ENCODE data around the gene TRIM24.

TRIM24 gene

GRCh38 chr7:138520742-138521141 lies 60.7 kb downstream of the TRIM24 start:
- H4K20me1 ChIP-seq (ENCODE audit: insufficient read depth, low read length), result no peaks in the 10 kb centered on the region
- no peaks in the 10 kb centered on the region for H3K9me2 ChIP-seq (ENCODE audit: low read depth, low read length)
- H3K4me3 ChIP-seq (ENCODE audit: low read depth, low read length, poor library complexity, severe bottlenecking), result no peak overlapping the region
- TF ChIP-seq, protein P1, sequence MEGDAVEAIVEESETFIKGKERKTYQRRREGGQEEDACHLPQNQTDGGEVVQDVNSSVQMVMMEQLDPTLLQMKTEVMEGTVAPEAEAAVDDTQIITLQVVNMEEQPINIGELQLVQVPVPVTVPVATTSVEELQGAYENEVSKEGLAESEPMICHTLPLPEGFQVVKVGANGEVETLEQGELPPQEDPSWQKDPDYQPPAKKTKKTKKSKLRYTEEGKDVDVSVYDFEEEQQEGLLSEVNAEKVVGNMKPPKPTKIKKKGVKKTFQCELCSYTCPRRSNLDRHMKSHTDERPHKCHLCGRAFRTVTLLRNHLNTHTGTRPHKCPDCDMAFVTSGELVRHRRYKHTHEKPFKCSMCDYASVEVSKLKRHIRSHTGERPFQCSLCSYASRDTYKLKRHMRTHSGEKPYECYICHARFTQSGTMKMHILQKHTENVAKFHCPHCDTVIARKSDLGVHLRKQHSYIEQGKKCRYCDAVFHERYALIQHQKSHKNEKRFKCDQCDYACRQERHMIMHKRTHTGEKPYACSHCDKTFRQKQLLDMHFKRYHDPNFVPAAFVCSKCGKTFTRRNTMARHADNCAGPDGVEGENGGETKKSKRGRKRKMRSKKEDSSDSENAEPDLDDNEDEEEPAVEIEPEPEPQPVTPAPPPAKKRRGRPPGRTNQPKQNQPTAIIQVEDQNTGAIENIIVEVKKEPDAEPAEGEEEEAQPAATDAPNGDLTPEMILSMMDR (IDR thresholded peaks at IDR 0.05; ENCODE audit: low read length), result no peak
- TF ChIP-seq EZH2 (IDR thresholded peaks at IDR 0.05; ENCODE audit: borderline replicate concordance, low read length), result no peak
- H3K9me3 ChIP-seq (ENCODE audit: low read length), result peaks cover 4% of the 10 kb centered on the region; the same call in 1 of the 2 replicates
- H3K36me3 ChIP-seq (ENCODE audit: insufficient read depth, low read length), result peaks cover 66% of the 10 kb centered on the region
- no peaks in the 10 kb centered on the region for H3F3A ChIP-seq (ENCODE audit: insufficient read depth, low read length)
- H3K4me2 ChIP-seq (ENCODE audit: low read length), result no peak overlapping the region
- H2AFZ ChIP-seq (ENCODE audit: low read length), result no peak overlapping the region
- H3K9ac ChIP-seq (ENCODE audit: low read length), result no peak overlapping the region
- H3K4me1 ChIP-seq (ENCODE audit: insufficient read depth, low read length, severe bottlenecking), result no peaks in the 10 kb centered on the region
- no peak overlapping the region for H3K27ac ChIP-seq (ENCODE audit: low read depth, low read length, poor library complexity, severe bottlenecking)
- H3K79me2 ChIP-seq (ENCODE audit: insufficient read depth, low read length), result no peaks in the 10 kb centered on the region
- H3K27me3 ChIP-seq (ENCODE audit: insufficient read depth, low read length), result no peaks in the 10 kb centered on the region

- H3K9me2 ChIP-seq (ENCODE audit: low read depth, low read length), result no peaks in the 10 kb centered on the region
- no peaks in the 10 kb centered on the region for H3K79me2 ChIP-seq (ENCODE audit: insufficient read depth, low read length)
- no peak overlapping the region for H2AFZ ChIP-seq (ENCODE audit: low read length)
- no peaks in the 10 kb centered on the region for H3K27me3 ChIP-seq (ENCODE audit: insufficient read depth, low read length)
- no peak overlapping the region for H3K27ac ChIP-seq (ENCODE audit: low read depth, low read length, poor library complexity, severe bottlenecking)
- H3K36me3 ChIP-seq (ENCODE audit: insufficient read depth, low read length), result peaks cover 68% of the 10 kb centered on the region
- no peaks in the 10 kb centered on the region for H3F3A ChIP-seq (ENCODE audit: insufficient read depth, low read length)
- TF ChIP-seq EZH2 (IDR thresholded peaks at IDR 0.05; ENCODE audit: borderline replicate concordance, low read length), result no peak
- TF ChIP-seq, protein P1 (IDR thresholded peaks at IDR 0.05; ENCODE audit: low read length), result no peak
- no peak overlapping the region for H3K4me3 ChIP-seq (ENCODE audit: low read depth, low read length, poor library complexity, severe bottlenecking)
- peaks cover 8% of the 10 kb centered on the region; the same call in 1 of the 2 replicates for H3K9me3 ChIP-seq (ENCODE audit: low read length)
- no peaks in the 10 kb centered on the region for H3K4me1 ChIP-seq (ENCODE audit: insufficient read depth, low read length, severe bottlenecking)
- H3K4me2 ChIP-seq (ENCODE audit: low read length), result no peak overlapping the region
- H3K9ac ChIP-seq (ENCODE audit: low read length), result no peak overlapping the region
- H4K20me1 ChIP-seq (ENCODE audit: insufficient read depth, low read length), result no peaks in the 10 kb centered on the region
Measured at GRCh38 chr7:138521837-138522461, 61.9 kb downstream of the TRIM24 start.

DNA sequence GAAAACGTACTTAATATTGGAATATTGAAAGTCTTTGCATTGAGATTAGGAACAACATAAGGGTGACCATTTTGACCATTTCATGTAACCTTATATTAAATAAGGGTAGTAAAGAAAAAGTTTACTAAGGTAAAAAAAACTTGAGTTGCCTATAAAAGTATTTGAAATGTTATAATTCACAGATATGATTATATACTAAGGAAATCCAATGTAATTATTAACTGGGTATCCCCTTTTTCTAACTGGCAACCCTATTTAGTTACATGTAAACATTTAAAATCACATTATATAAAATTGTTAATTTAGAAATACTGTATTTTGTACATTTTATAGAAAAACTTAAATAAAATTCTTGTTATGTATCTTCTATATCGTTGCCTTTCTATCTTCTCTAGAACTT lies 64.2 kb downstream of the TRIM24 start:
- Histone ChIP-seq H3K27me3 (ENCODE audit: insufficient read depth, low read length) (no peaks in the 10 kb centered on the region), H4K20me1 (ENCODE audit: insufficient read depth, low read length) (no peaks in the 10 kb centered on the region), H3F3A (ENCODE audit: insufficient read depth, low read length) (no peaks in the 10 kb centered on the region), H3K4me3 (ENCODE audit: low read depth, low read length, poor library complexity, severe bottlenecking) (no peak overlapping the region), H2AFZ (ENCODE audit: low read length) (no peak overlapping the region), H3K4me1 (ENCODE audit: insufficient read depth, low read length, severe bottlenecking) (no peaks in the 10 kb centered on the region), H3K9ac (ENCODE audit: low read length) (no peak overlapping the region), H3K36me3 (ENCODE audit: insufficient read depth, low read length) (peaks cover 69% of the 10 kb centered on the region), H3K4me2 (ENCODE audit: low read length) (no peak overlapping the region), H3K79me2 (ENCODE audit: insufficient read depth, low read length) (no peaks in the 10 kb centered on the region), H3K9me3 (ENCODE audit: low read length) (peaks cover 20% of the 10 kb centered on the region), H3K27ac (ENCODE audit: low read depth, low read length, poor library complexity, severe bottlenecking) (no peak overlapping the region), H3K9me2 (ENCODE audit: low read depth, low read length) (no peaks in the 10 kb centered on the region)
- TF ChIP-seq, protein P1 (IDR thresholded peaks at IDR 0.05; ENCODE audit: low read length), result no peak
- no peak for TF ChIP-seq EZH2 (IDR thresholded peaks at IDR 0.05; ENCODE audit: borderline replicate concordance, low read length)
